ENCODE measurements around the gene ZNF789.

Gene ZNF789

GRCh38 chr7:99531354-99531765 lies 58.7 kb downstream of the ZNF789 start (continued):
- TF ChIP-seq PBX3 (CRISPR knock-in tag; IDR thresholded peaks at IDR 0.05), result no peak
- no peak for TF ChIP-seq BCL6B (tag by site-specific recombination; IDR thresholded peaks at IDR 0.05)
- TF ChIP-seq ZNF280D (tag by site-specific recombination; IDR thresholded peaks at IDR 0.05), result peak; percentile 95
- peak; percentile 72; the same call in 1 of the 2 replicates for TF ChIP-seq ZNF280C (tag by site-specific recombination; IDR thresholded peaks at IDR 0.05)
- no peak for TF ChIP-seq ZNF747 (tag by site-specific recombination; IDR thresholded peaks at IDR 0.05)

GRCh38 chr7:99535667-99536066 lies 63.0 kb downstream of the ZNF789 start:
- H3K9me3 ChIP-seq (ENCODE audit: control insufficient read depth, insufficient read depth, low read depth, low read length), result no peaks in the 10 kb centered on the region
- peaks cover 0 to 31% of the 10 kb centered on the region in 2 experiments; a peak in 1 of 3 replicates for H3K36me3 ChIP-seq (ENCODE audit: control insufficient read depth in 2 of 2, insufficient read depth in 1 of 2, low read length in 2 of 2)
- H3K4me3 ChIP-seq (ENCODE audit: low read depth, low read length), result no peak overlapping the region
- no peak overlapping the region for H3K27ac ChIP-seq (ENCODE audit: extremely low read depth, low read depth, low read length)
- no peak for TF ChIP-seq ZNF664 (tag by site-specific recombination; IDR thresholded peaks at IDR 0.05)
- no peak for TF ChIP-seq ZBTB17 (tag by site-specific recombination; IDR thresholded peaks at IDR 0.05)
- no peak for TF ChIP-seq ZSCAN16 (tag by site-specific recombination; IDR thresholded peaks at IDR 0.05)
- no peak for TF ChIP-seq ZFP41 (tag by site-specific recombination; IDR thresholded peaks at IDR 0.05; ENCODE audit: borderline replicate concordance)
- TF ChIP-seq ZNF692 (tag by site-specific recombination; IDR thresholded peaks at IDR 0.05), result no peak
- no peak for TF ChIP-seq ZNF140 (tag by site-specific recombination; IDR thresholded peaks at IDR 0.05)
- no peak for TF ChIP-seq ATF2 (tag by site-specific recombination; IDR thresholded peaks at IDR 0.05; ENCODE audit: low read depth)
- no peak for TF ChIP-seq ZNF23 (tag by site-specific recombination; IDR thresholded peaks at IDR 0.05; ENCODE audit: borderline replicate concordance)
- no peak for TF ChIP-seq RBAK (tag by site-specific recombination; IDR thresholded peaks at IDR 0.05)
- H3K4me1 ChIP-seq (ENCODE audit: control insufficient read depth, insufficient read depth, low read length), result no peaks in the 10 kb centered on the region
- POLR2A ChIA-PET, result no interaction called here
- CTCF ChIA-PET, result interaction anchor here (0.6 kb wide), 1 partner anchor 378 kb away, joined by 3 read pairs; no protein-coding TSS in a partner anchor

All from HEK293 (cell line).